Esophagus squamous epithelium (tissue), 4 donors: Measurements from ENCODE around the gene CNKSR3.

Experiments
- CTCF ChIP-seq, 6 experiments: fragments of 450-650 bp in 4 of 6; fragments of 200-600 bp in 2 of 6; sonication (generic) in 2 of 6; IDR thresholded peaks; one replicate each; pipeline ENCODE4 v1.5.1; 2016 to 2019; ENCODE audit warnings: antibody characterized with exemption in 6 of 6, mild to moderate bottlenecking in 4 of 6, moderate library complexity in 4 of 6
- POLR2A ChIP-seq, 4 donors: fragments of 450-650 bp; IDR thresholded peaks; one replicate each; pipeline ENCODE4 v1.6.1; 2017; ENCODE audit warnings: antibody characterized with exemption in 4 of 4, mild to moderate bottlenecking in 4 of 4, moderate library complexity in 3 of 4

- TF ChIP-seq CTCF (IDR thresholded peaks at IDR 0.05) (no peak), POLR2A (IDR thresholded peaks at IDR 0.05) (no peak)
Measured at GRCh38 chr6:154532426-154532825, 21.9 kb upstream of the CNKSR3 start.
